ENCODE results near the gene ZNF790.

The ZNF790 gene

GRCh38 chr19:36837176-36837905, 846 bp downstream of the ZNF790 start:
- no peak for ATAC-seq
- TF ChIP-seq, protein P1, sequence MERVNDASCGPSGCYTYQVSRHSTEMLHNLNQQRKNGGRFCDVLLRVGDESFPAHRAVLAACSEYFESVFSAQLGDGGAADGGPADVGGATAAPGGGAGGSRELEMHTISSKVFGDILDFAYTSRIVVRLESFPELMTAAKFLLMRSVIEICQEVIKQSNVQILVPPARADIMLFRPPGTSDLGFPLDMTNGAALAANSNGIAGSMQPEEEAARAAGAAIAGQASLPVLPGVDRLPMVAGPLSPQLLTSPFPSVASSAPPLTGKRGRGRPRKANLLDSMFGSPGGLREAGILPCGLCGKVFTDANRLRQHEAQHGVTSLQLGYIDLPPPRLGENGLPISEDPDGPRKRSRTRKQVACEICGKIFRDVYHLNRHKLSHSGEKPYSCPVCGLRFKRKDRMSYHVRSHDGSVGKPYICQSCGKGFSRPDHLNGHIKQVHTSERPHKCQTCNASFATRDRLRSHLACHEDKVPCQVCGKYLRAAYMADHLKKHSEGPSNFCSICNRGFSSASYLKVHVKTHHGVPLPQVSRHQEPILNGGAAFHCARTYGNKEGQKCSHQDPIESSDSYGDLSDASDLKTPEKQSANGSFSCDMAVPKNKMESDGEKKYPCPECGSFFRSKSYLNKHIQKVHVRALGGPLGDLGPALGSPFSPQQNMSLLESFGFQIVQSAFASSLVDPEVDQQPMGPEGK (CRISPR knock-in tag; IDR thresholded peaks at IDR 0.05; ENCODE audit: borderline replicate concordance): no peak
- no peak for TF ChIP-seq ZFP3 (CRISPR knock-in tag; IDR thresholded peaks at IDR 0.05)
- TF ChIP-seq, protein P2, sequence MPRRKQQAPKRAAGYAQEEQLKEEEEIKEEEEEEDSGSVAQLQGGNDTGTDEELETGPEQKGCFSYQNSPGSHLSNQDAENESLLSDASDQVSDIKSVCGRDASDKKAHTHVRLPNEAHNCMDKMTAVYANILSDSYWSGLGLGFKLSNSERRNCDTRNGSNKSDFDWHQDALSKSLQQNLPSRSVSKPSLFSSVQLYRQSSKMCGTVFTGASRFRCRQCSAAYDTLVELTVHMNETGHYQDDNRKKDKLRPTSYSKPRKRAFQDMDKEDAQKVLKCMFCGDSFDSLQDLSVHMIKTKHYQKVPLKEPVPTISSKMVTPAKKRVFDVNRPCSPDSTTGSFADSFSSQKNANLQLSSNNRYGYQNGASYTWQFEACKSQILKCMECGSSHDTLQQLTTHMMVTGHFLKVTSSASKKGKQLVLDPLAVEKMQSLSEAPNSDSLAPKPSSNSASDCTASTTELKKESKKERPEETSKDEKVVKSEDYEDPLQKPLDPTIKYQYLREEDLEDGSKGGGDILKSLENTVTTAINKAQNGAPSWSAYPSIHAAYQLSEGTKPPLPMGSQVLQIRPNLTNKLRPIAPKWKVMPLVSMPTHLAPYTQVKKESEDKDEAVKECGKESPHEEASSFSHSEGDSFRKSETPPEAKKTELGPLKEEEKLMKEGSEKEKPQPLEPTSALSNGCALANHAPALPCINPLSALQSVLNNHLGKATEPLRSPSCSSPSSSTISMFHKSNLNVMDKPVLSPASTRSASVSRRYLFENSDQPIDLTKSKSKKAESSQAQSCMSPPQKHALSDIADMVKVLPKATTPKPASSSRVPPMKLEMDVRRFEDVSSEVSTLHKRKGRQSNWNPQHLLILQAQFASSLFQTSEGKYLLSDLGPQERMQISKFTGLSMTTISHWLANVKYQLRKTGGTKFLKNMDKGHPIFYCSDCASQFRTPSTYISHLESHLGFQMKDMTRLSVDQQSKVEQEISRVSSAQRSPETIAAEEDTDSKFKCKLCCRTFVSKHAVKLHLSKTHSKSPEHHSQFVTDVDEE (CRISPR knock-in tag; IDR thresholded peaks at IDR 0.05): no peak
- TF ChIP-seq ARNTL (CRISPR knock-in tag; IDR thresholded peaks at IDR 0.05; ENCODE audit: borderline replicate concordance, low read depth): no peak
- TF ChIP-seq, protein P3, sequence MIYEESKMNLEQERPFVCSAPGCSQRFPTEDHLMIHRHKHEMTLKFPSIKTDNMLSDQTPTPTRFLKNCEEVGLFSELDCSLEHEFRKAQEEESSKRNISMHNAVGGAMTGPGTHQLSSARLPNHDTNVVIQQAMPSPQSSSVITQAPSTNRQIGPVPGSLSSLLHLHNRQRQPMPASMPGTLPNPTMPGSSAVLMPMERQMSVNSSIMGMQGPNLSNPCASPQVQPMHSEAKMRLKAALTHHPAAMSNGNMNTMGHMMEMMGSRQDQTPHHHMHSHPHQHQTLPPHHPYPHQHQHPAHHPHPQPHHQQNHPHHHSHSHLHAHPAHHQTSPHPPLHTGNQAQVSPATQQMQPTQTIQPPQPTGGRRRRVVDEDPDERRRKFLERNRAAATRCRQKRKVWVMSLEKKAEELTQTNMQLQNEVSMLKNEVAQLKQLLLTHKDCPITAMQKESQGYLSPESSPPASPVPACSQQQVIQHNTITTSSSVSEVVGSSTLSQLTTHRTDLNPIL (CRISPR knock-in tag; IDR thresholded peaks at IDR 0.05; ENCODE audit: low read depth): no peak
- TF ChIP-seq ESRRG (CRISPR knock-in tag; IDR thresholded peaks at IDR 0.05): no peak
- no peak for TF ChIP-seq OSR1 (CRISPR knock-in tag; IDR thresholded peaks at IDR 0.05)
- no peak for TF ChIP-seq BACH2 (CRISPR knock-in tag; IDR thresholded peaks at IDR 0.05; ENCODE audit: borderline replicate concordance)
- no peak for TF ChIP-seq ZNF70 (CRISPR knock-in tag; IDR thresholded peaks at IDR 0.05)
- TF ChIP-seq TOX (CRISPR knock-in tag; IDR thresholded peaks at IDR 0.05; ENCODE audit: borderline replicate concordance): no peak
- no peak for TF ChIP-seq ZC3H10 (CRISPR knock-in tag; IDR thresholded peaks at IDR 0.05)

GRCh38 chr19:36833430-36833829, 4.8 kb downstream of the ZNF790 start:
- TF ChIP-seq SNAI2 (CRISPR knock-in tag; IDR thresholded peaks at IDR 0.05) (no peak), OSR1 (CRISPR knock-in tag; IDR thresholded peaks at IDR 0.05) (no peak), BACH2 (CRISPR knock-in tag; IDR thresholded peaks at IDR 0.05; ENCODE audit: borderline replicate concordance) (no peak), CSRNP3 (CRISPR knock-in tag; IDR thresholded peaks at IDR 0.05) (no peak), ESRRG (CRISPR knock-in tag; IDR thresholded peaks at IDR 0.05) (no peak), PPARA (CRISPR knock-in tag; IDR thresholded peaks at IDR 0.05; ENCODE audit: borderline replicate concordance) (no peak), TOX (CRISPR knock-in tag; IDR thresholded peaks at IDR 0.05; ENCODE audit: borderline replicate concordance) (no peak), ZFP30 (CRISPR knock-in tag; IDR thresholded peaks at IDR 0.05) (no peak), ARNTL (CRISPR knock-in tag; IDR thresholded peaks at IDR 0.05; ENCODE audit: borderline replicate concordance, low read depth) (no peak), GLIS3 (CRISPR knock-in tag; IDR thresholded peaks at IDR 0.05) (no peak)
- TF ChIP-seq, protein P3 (CRISPR knock-in tag; IDR thresholded peaks at IDR 0.05; ENCODE audit: low read depth): no peak
- TF ChIP-seq, protein P2 (CRISPR knock-in tag; IDR thresholded peaks at IDR 0.05): no peak
- ATAC-seq: no peak

Measured in SK-N-SH treated with all-trans-retinoic acid at 6 μM for 48 hours (cell line).